ENCODE data around the gene OR13F1.

OR13F1 gene, protein sequence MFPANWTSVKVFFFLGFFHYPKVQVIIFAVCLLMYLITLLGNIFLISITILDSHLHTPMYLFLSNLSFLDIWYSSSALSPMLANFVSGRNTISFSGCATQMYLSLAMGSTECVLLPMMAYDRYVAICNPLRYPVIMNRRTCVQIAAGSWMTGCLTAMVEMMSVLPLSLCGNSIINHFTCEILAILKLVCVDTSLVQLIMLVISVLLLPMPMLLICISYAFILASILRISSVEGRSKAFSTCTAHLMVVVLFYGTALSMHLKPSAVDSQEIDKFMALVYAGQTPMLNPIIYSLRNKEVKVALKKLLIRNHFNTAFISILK

GRCh38 chr9:104503963-104504362, at the start of gene OR13F1:
Gene OR13F1, plus strand, starts transcription at chr9:104504263. Its CDS starts 0 bp downstream, at chr9:104504263.
- in situ Hi-C loops (cut with MboI; ENCODE audit: low pct_unique_long_range_greater_than_20kb, low sequenced_read_pairs, unreplicated experiment) = no loop called here
- no peak for TF ChIP-seq CTCF (IDR thresholded peaks at IDR 0.05; ENCODE audit: extremely low read depth, insufficient read depth, missing control alignments)
- no peak for DNase-seq (ENCODE audit: low spot score)

DNA sequence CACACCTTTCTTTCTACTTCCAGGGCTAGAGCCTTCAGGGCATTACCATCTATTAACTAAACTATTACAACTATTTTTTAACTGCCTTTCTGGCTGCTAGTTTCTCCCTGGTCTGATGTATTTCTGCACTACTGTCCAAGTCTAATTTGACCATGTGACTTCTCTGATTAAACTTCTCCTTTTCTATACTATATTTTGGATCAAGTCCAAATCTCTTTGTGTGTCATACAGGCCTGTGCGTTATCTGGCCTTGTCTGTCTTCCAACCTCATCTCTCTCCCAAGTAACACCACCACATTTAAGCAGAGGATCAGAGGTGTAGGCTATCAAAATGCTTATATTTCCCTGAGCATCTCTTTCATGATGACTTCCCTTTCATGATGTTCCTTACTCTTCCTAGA, 47.2 kb upstream of the OR13F1 start:
- in situ Hi-C loops (cut with MboI; ENCODE audit: low pct_unique_long_range_greater_than_20kb, low sequenced_read_pairs, unreplicated experiment) = no loop called here

DNA sequence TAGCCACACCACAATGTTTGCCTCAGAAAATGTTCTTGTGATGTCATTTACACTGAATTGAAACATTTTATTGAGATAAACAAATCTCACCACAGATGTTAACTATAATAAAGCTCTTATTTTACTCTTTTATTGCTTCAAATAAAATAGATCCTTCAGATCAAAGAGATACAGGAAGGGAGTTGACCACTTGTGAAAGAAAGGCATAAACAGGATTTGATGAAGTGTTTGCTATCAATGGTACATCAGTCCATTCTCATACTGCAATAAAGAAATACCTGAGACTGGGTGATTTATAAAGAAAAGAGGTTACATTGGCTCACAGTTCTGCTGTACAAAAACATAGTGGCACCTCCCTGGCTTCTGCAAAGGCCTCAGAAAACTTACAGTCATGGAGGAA, 40.2 kb upstream of the OR13F1 start:
- no peak for TF ChIP-seq CTCF (IDR thresholded peaks at IDR 0.05; ENCODE audit: extremely low read depth, insufficient read depth, missing control alignments)
- in situ Hi-C loops (cut with MboI; ENCODE audit: low pct_unique_long_range_greater_than_20kb, low sequenced_read_pairs, unreplicated experiment) = no loop called here
- DNase-seq (ENCODE audit: low spot score) = no peak

More for the DNA sequence above, 47.2 kb upstream of the OR13F1 start:
- TF ChIP-seq CTCF (IDR thresholded peaks at IDR 0.05; ENCODE audit: extremely low read depth, insufficient read depth, missing control alignments) = no peak
- no peak for DNase-seq (ENCODE audit: low spot score)

- TF ChIP-seq CTCF (IDR thresholded peaks at IDR 0.05; ENCODE audit: extremely low read depth, insufficient read depth, missing control alignments) = no peak
- in situ Hi-C loops (cut with MboI; ENCODE audit: low pct_unique_long_range_greater_than_20kb, low sequenced_read_pairs, unreplicated experiment) = no loop called here
- DNase-seq (ENCODE audit: low spot score) = no peak
Measured at GRCh38 chr9:104468261-104468660, 35.8 kb upstream of the OR13F1 start.

DNA sequence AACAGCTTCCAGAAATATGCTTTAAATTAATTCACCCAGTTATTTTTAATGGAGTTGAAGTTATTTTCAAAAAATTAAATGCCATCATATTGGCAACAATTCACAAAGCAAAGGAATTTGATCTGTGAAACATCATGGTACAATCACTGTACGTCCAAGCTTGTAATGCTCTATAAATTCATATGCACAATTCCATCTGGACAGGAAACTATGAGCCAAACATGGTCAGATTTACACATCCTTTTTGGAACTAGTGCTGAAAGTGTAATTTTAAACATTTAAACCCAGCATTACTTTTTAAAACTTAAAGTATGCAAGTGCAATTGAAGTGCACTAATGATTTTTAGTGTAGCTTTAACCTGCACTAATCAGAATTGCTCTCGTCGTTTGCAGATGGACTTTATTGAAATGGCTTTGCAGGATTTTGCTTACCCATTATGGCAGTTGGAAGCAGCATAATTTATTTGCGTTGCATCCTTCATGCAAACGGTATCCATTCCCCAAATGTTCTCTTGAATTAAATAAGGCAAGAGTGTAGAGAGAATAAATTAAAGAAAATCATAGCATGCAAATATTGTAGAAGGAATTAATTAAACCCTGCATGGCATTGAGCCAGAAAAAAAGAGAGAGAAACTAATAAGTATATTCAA, 21.0 kb upstream of the OR13F1 start:
- in situ Hi-C loops (cut with MboI; ENCODE audit: low pct_unique_long_range_greater_than_20kb, low sequenced_read_pairs, unreplicated experiment) = no loop called here
- no peak for DNase-seq (ENCODE audit: low spot score)
- TF ChIP-seq CTCF (IDR thresholded peaks at IDR 0.05; ENCODE audit: extremely low read depth, insufficient read depth, missing control alignments) = no peak

GRCh38 chr9:104485014-104485413, 19.0 kb upstream of the OR13F1 start:
- in situ Hi-C loops (cut with MboI; ENCODE audit: low pct_unique_long_range_greater_than_20kb, low sequenced_read_pairs, unreplicated experiment) = no loop called here
- TF ChIP-seq CTCF (IDR thresholded peaks at IDR 0.05; ENCODE audit: extremely low read depth, insufficient read depth, missing control alignments) = no peak
- DNase-seq (ENCODE audit: low spot score) = no peak
